K562 (cell line): ENCODE measurements around the gene MC1R. TPM values are rescaled to one million over a fixed set of nuclear protein-coding genes. Genes with fewer than 3 reads are reported as not detected.

Experiments
- KLF16 ChIP-seq: IDR thresholded peaks from 2 replicates; pipeline ENCODE4 v1.6.1; 2016; ENCODE audit warnings: antibody characterized with exemption
- MTA3 ChIP-seq: fragments of 450-650 bp; formaldehyde crosslinking; IDR thresholded peaks from 2 replicates; pipeline ENCODE4 v1.6.1; 2017; ENCODE audit warnings: mild to moderate bottlenecking, borderline replicate concordance
- NFRKB ChIP-seq: fragments of 450-650 bp; IDR thresholded peaks from 2 replicates; pipeline ENCODE4 v1.6.1; 2016; ENCODE audit warnings: low read depth
- NR4A1 ChIP-seq, 2 experiments: fragments of 250-450 bp in 1 of 2; fragments of 450-650 bp in 1 of 2; sonication (Bioruptor Pico) in 1 of 2; IDR thresholded peaks; 2 replicates each; pipeline versions ENCODE4 v1.4.0 to v1.6.1; 2016 to 2020; ENCODE audit warnings: mild to moderate bottlenecking in 2 of 2, missing compliant biosample characterization in 1 of 2, missing genetic modification characterization in 1 of 2, moderate library complexity in 1 of 2
- POLR3A ChIP-seq: IDR thresholded peaks from 2 replicates; pipeline ENCODE4 v1.6.1; 2011; ENCODE audit warnings: borderline replicate concordance, mild to moderate bottlenecking, moderate library complexity; ENCODE audit not compliant: insufficient read length, insufficient read depth; ENCODE audit errors: extremely low read depth
- TBP ChIP-seq: optimal IDR thresholded peaks from 2 replicates; pipeline ENCODE3; 2011; ENCODE audit warnings: low read depth, low read length, improper control_type of control experiment
- TCF7 ChIP-seq: sonication (generic); IDR thresholded peaks from 2 replicates; pipeline ENCODE4 v1.6.1; 2016; ENCODE audit warnings: antibody characterized with exemption, borderline replicate concordance
- ZNF174 ChIP-seq: fragments of 250-450 bp; sonication (Bioruptor Pico); IDR thresholded peaks from 2 replicates; pipeline ENCODE4 v1.4.0; 2020; ENCODE audit warnings: mild to moderate bottlenecking
- polyA plus RNA-seq, 8 experiments: library from polyadenylated mRNA; depleted of rRNA in 4 of 8; stranded (reverse) in 5 of 8; unstranded in 3 of 8; fragments of >200 nt; fragmentation: Nextera tagmentation in 2 of 8; fragmentation: Illumina TruSeq in 1 of 8; extraction: Ambion mirVana in 2 of 8; extraction: Trizol in 1 of 8; gene quantifications; 2 replicates each; pipeline versions ENCODE4 v1.2.1 to v1.2.3, GENCODE V29; 2011 to 2014; ENCODE audit warnings: inconsistent platforms in 1 of 8, missing spikeins in 1 of 8
- total RNA-seq, 7 experiments: library from RNA; depleted of rRNA in 6 of 7; stranded (reverse); fragments of >200 nt in 6 of 7; fragmentation: Illumina TruSeq in 2 of 7; extraction: Trizol in 2 of 7; gene quantifications; 2 replicates each; pipeline versions ENCODE4 v1.2.1 to v1.2.3, GENCODE V29; 2011 to 2021; ENCODE audit warnings: low replicate concordance in 1 of 7
- TF ChIP-seq, protein P1 (sequence below), 2 experiments: fragments of 450-650 bp; formaldehyde crosslinking in 1 of 2; IDR thresholded peaks; 2 replicates each; pipeline versions ENCODE4 v1.4.0 to v1.6.1; 2014 to 2020; ENCODE audit warnings: mild to moderate bottlenecking in 2 of 2, borderline replicate concordance in 1 of 2, low read depth in 1 of 2
- TF ChIP-seq, protein P2 (sequence below): fragments of 200-800 bp; sonication (Bioruptor generic); IDR thresholded peaks from 2 replicates; pipeline ENCODE4 v1.6.1; 2016; ENCODE audit warnings: missing genetic modification characterization, missing compliant biosample characterization

The MC1R gene
- total and polyA plus RNA-seq, 9 of the 15 experiments (the other 6 are each of a cell fraction or from before 2014, with no cell fraction given): 0.14 to 5.3 (median 2.5) TPM; not detected in 1

DNA sequence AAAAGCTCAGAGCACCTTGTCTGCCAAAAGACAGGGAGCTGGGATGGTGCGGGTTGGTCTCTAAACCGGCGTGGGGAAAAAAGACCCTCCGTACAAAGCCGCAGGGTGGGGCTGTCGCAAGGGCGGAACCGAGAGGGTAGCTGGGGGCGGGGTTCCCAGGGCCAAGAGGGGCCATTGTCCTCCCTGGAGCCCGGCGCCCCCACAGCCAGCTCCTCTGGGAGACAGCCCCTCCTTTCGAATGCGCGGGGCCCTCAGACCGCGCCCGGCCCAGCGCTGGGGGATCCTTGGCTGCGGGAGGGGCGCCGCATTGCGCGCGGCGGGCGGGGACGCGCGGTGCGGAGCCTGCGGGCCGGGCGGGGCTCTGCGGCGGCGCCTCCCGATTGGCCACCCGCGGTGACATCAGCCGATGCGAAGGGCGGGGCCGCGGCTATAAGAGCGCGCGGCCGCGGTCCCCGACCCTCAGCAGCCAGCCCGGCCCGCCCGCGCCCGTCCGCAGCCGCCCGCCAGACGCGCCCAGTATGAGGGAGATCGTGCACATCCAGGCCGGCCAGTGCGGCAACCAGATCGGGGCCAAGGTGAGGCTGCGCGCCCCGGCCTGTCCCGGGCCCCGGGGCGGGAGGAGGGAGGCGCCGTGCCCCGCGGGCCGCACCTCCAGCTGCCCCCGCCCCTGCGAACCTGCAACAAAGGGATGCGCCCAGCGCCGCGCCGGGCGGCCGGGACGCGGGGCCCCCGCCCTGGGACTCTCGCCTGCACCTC is 4.4 kb downstream of the MC1R start, which contains the start of gene TUBB3 (continued):
- TF ChIP-seq, protein P1, sequence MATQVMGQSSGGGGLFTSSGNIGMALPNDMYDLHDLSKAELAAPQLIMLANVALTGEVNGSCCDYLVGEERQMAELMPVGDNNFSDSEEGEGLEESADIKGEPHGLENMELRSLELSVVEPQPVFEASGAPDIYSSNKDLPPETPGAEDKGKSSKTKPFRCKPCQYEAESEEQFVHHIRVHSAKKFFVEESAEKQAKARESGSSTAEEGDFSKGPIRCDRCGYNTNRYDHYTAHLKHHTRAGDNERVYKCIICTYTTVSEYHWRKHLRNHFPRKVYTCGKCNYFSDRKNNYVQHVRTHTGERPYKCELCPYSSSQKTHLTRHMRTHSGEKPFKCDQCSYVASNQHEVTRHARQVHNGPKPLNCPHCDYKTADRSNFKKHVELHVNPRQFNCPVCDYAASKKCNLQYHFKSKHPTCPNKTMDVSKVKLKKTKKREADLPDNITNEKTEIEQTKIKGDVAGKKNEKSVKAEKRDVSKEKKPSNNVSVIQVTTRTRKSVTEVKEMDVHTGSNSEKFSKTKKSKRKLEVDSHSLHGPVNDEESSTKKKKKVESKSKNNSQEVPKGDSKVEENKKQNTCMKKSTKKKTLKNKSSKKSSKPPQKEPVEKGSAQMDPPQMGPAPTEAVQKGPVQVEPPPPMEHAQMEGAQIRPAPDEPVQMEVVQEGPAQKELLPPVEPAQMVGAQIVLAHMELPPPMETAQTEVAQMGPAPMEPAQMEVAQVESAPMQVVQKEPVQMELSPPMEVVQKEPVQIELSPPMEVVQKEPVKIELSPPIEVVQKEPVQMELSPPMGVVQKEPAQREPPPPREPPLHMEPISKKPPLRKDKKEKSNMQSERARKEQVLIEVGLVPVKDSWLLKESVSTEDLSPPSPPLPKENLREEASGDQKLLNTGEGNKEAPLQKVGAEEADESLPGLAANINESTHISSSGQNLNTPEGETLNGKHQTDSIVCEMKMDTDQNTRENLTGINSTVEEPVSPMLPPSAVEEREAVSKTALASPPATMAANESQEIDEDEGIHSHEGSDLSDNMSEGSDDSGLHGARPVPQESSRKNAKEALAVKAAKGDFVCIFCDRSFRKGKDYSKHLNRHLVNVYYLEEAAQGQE (IDR thresholded peaks at IDR 0.05; ENCODE audit: borderline replicate concordance): peak; percentile 49; the same call in 1 of the 2 replicates
- TF ChIP-seq, protein P1 (CRISPR knock-in tag; IDR thresholded peaks at IDR 0.05; ENCODE audit: low read depth): peak; percentile 86
- TF ChIP-seq NFRKB (no peak), KLF16 (no peak), ZNF174 (CRISPR knock-in tag) (no peak), TCF7 (no peak), POLR3A (no peak), MTA3 (peak; percentile 97), TBP (peak; percentile 97), NR4A1 (CRISPR knock-in tag; IDR thresholded peaks at IDR 0.05) (no peak), NR4A1 (tag; IDR thresholded peaks at IDR 0.05) (no peak)
- TF ChIP-seq, protein P2, sequence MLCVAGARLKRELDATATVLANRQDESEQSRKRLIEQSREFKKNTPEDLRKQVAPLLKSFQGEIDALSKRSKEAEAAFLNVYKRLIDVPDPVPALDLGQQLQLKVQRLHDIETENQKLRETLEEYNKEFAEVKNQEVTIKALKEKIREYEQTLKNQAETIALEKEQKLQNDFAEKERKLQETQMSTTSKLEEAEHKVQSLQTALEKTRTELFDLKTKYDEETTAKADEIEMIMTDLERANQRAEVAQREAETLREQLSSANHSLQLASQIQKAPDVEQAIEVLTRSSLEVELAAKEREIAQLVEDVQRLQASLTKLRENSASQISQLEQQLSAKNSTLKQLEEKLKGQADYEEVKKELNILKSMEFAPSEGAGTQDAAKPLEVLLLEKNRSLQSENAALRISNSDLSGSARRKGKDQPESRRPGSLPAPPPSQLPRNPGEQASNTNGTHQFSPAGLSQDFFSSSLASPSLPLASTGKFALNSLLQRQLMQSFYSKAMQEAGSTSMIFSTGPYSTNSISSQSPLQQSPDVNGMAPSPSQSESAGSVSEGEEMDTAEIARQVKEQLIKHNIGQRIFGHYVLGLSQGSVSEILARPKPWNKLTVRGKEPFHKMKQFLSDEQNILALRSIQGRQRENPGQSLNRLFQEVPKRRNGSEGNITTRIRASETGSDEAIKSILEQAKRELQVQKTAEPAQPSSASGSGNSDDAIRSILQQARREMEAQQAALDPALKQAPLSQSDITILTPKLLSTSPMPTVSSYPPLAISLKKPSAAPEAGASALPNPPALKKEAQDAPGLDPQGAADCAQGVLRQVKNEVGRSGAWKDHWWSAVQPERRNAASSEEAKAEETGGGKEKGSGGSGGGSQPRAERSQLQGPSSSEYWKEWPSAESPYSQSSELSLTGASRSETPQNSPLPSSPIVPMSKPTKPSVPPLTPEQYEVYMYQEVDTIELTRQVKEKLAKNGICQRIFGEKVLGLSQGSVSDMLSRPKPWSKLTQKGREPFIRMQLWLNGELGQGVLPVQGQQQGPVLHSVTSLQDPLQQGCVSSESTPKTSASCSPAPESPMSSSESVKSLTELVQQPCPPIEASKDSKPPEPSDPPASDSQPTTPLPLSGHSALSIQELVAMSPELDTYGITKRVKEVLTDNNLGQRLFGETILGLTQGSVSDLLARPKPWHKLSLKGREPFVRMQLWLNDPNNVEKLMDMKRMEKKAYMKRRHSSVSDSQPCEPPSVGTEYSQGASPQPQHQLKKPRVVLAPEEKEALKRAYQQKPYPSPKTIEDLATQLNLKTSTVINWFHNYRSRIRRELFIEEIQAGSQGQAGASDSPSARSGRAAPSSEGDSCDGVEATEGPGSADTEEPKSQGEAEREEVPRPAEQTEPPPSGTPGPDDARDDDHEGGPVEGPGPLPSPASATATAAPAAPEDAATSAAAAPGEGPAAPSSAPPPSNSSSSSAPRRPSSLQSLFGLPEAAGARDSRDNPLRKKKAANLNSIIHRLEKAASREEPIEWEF (CRISPR knock-in tag): no peak
